Measurements from ENCODE around the gene BCL7C.

BCL7C gene

GRCh38 chr16:30922420-30922959 is 28.6 kb upstream of the BCL7C start:
- peak; percentile 99 for DNase-seq

DNA sequence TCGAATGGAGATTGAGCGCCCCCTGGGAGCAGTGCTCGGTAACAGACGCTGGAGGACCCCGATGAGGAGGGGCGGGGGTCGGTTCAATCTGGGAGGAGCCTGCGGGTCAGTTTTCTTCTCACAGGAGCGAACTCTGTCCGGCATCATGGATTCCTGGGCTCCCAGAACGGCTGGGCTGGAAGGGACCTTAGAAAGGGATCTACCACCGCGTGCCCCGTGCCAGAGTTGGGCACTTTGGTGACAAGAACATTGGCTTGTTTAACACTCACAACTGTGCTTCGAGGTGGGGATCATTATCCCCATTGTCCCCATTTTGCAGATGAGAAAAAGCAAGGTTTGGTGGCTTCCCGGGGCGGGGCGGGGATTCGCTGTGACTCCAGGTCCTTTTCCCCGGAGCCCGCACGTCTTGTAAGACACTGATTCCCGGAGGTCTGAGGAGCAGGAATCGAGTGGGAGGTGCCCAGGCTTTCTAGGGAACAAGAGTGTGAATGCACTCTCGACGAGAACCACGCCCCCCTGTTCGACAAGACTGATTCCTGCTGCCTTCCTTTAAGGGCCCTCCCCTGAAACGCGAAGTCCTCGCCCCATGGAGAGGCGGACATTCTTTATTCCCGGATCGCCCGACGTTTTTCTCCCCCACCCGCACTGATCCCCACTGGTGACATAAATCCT is 28.0 kb upstream of the BCL7C start:
- peak; percentile 88 for DNase-seq

DNA sequence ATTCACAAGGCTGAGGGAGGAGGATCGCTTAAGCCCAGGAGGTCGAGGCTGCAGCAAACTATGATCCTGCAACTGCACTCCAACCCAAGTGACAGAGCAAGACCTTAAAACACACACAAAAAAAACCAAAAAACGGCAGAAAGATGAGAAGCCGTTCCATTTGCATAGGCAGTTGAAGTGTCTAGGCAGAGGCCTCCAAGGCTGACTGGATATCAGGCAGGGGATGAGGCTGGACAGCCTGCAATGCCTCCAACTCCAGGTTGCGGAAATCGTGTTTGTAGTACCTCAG is 27.5 kb upstream of the BCL7C start:
- no peak for DNase-seq

DNA sequence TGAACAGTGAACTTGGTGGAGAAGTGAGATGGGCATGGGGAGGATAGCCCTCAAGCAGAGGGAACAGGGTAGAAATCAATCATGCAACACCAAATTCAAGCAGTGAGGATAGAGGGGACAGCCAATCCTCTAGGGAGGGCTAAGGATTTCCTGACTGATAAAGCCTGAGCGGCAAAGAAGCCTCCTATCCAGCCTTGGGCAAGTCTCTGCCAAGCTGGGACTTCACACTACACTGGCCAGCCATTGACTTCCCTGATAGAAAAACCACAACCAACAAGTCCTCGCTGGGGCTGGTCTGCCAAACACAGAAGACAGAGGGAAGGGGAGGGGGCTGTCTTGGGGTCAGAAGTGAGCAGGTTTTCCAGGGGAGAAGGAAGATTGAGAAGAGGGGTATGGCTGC is 27.0 kb upstream of the BCL7C start:
- DNase-seq = no peak

- DNase-seq = no peak
These were observed 24.7 kb upstream of the BCL7C start for GRCh38 chr16:30918614-30919013.

DNA sequence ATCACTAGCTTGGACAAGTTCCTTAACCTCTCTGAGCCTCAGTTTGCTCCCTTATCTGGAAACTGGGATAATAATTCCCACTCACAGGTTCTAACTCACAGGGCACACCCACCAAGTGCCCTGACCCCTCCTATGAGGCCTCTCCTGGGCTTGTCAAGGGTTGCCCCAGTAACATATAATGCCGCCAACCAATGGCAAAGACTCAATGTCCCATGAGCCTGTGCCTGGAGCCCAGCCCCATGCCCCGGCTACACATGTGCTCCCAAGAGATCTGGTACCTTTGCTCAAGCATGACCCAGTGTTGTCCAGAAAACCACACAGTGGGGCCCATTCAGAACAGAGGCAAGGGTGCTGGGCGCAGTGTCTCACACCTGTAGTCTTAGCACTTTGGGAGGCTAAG is 21.0 kb upstream of the BCL7C start:
- DNase-seq = no peak

GRCh38 chr16:30912794-30913412 is 19.0 kb upstream of the BCL7C start:
- DNase-seq = no peak

DNA sequence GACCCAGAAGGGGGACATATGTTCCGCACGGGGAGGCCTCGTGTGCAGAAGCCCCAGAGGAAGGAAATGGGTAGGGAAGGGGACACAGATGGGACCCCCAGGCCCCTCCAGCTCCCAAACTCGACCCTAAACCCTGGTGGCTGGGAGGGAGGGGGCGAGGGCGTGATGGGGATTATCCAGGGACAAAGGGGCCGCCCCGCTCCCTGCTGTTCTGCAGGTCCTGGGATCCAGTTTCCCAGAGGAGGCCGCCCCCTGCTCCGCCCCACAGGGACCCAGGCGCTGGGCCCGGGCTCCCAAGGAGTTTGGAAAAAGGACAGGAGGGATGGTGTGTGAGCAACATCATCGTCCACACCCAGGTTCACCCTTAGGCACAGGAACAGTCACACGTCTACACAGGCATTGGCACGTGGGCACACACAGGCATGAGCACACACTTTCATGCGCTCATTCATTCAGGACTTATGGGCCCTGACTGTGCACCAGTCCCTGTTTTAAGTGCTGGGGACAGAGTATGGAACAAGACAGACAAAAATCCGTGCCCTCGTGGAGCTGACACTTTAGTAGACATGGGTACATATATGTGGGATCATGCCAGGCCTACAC is 16.7 kb upstream of the BCL7C start:
- no peak for DNase-seq

DNA sequence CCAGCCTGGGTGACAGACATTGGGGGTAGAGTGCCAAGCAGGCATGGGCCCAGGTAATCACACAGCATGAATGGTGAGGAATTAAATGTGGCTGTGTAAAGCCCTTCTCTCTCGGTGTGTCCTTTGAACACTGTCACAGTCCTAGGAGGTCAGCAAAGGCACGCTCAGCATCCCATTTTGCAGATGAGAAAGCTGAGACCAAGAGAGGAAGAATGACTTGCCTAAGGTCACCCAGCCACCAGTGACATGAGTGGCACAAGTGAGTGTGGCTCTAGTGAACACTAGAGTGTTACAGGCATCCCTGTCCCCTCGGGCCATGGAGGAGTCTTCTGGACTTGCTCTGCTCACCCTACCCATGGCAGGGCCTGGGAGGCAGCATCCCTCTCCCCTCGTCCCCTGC is 13.2 kb upstream of the BCL7C start:
- DNase-seq = no peak

- no peak for DNase-seq
These were observed 10.4 kb upstream of the BCL7C start for GRCh38 chr16:30904114-30904780.

GRCh38 chr16:30903596-30903995 is 9.7 kb upstream of the BCL7C start:
- DNase-seq = no peak

DNA sequence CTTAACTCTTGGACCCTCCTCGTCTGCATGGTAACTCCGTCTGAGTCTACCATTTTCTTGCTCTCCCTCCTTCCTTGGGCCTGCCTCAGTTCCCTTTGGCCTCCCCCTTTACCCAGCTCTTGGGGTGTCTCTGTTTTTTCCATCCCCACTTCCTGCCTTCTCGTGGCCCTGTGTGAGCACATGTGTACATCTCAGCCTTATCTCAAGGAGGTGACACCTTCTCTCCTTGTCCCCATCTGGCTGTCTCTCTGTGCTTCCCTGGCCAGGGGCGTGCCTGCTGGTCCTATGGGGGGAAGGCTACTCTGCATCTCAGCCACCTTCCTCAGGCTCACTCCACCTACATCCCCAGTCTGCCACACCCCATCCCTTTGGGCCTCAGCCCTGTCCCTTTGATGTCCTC is 9.1 kb upstream of the BCL7C start:
- DNase-seq = no peak

GRCh38 chr16:30902029-30902972 is 8.4 kb upstream of the BCL7C start:
- DNase-seq = no peak

GRCh38 chr16:30901201-30902028 is 7.5 kb upstream of the BCL7C start:
- DNase-seq = no peak

GRCh38 chr16:30900588-30900987 is 6.7 kb upstream of the BCL7C start:
- no peak for DNase-seq

DNA sequence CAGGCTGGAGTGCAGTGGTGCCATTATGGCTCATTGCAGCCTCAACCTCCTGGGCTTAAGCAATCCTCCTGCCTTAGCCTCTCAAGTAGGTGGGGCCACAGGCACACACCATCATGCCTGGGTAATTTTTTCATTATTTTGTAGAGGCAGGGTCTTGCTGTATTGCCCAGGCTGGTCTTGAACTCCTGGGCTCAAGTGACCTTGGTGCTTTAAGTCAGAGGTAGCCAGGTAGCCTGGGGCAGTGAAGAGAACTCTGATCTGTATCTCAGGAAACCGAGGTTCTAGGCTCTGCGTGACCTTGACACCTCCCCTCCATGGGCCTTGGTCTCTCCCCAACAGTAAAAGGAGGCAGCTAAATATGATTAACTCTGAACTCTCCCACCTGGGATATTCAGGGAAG is 5.9 kb upstream of the BCL7C start:
- no peak for DNase-seq

GRCh38 chr16:30896889-30897733 is 3.2 kb upstream of the BCL7C start:
- DNase-seq = peak; percentile 31

DNA sequence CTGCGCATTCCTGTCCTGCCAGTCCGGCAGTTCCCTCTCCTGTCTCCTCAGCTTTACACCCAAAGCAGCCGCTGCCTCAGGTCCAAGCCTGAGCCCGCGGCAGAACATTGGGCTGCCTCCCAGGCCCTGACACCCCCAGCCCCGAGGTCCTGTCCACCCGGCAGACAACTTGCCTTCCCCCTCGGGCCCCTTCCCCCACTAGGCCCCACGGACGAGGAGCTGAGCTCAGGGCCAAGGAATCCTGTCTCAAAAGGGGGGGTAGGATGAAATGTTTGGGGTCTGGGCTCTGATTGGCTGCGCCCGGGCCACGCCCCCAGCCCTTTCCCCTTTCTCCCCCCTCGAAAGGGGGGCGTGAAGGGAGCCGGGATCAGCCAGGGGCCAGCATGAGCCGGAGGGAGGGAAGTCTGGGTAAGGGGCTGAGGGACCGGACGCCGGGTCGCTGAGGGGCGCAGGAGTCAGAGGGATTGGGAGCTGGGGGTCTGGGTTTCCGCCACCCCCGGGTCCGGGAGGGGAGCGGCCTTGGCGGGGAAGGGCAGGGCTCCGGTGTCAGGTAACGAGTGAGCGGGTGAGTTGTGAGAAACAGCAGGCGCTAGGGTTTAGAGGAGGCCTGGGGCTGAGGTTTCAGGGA is 2.5 kb upstream of the BCL7C start, which contains the start of gene CTF1:
CTF1 (plus strand) TSS at position 354 of the 628 bp plus-strand sequence; CDS start at position 384, 30 bp downstream.
- no peak for DNase-seq

DNA sequence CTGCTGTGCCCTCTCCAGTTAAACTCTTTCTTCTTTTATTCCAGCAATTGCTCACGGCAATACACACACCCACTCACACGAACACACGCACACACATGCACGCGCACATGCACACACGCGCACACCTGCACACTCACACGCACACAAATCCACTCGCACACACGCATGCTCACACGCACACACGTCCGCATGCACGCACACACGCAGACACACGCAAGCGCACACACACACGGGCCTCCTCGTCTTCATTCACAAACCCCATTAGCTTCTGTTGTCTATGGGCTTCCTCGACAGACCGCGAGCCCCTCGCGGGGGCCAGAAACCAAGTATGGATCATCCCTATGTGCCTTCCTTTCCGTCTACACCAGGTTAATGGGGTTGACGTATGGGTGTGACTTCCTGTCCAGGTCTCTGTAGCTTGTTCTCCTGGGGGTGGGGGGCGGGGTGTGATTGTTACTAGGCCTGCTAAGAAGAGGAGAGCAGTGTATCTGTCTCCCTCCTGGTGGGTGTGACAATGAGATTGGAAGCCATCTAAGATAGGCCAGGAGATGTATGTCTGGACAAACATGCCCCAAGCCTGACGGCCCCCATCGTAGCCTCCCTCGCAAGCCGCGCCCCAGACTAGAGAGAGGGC is 1.9 kb upstream of the BCL7C start:
- no peak for DNase-seq

All from NCI-H526 treated with DMSO at 0.1 percent for 48 hours (cell line).